Right renal pelvis (tissue), 4 donors: ENCODE measurements around the gene TPRG1. TPM values are rescaled to one million over a fixed set of nuclear protein-coding genes. Genes with fewer than 3 reads are reported as not detected.

Experiments used
- DNase-seq, 4 donors: peaks; one replicate each; pipeline ENCODE4 v3.0.0-alpha.2; 2013; ENCODE audit warnings: low read depth in 4 of 4, low spot score in 3 of 4, missing footprints in 1 of 4
- polyA plus RNA-seq, 4 donors: library from polyadenylated mRNA; unstranded; fragments of 120-200 nt; gene quantifications; one replicate each; pipeline ENCODE4 v1.2.1, GENCODE V29; 2013; ENCODE audit not compliant: insufficient read length in 4 of 4

Gene TPRG1
- polyA plus RNA-seq, 4 donors, result 0.22 to 0.79 (median 0.63) TPM

GRCh38 chr3:189222927-189223636 is 51.3 kb downstream of the TPRG1 start:
- DNase-seq, result peak in 3 of 4 donors; percentile 30 to 55 (median 54)

DNA sequence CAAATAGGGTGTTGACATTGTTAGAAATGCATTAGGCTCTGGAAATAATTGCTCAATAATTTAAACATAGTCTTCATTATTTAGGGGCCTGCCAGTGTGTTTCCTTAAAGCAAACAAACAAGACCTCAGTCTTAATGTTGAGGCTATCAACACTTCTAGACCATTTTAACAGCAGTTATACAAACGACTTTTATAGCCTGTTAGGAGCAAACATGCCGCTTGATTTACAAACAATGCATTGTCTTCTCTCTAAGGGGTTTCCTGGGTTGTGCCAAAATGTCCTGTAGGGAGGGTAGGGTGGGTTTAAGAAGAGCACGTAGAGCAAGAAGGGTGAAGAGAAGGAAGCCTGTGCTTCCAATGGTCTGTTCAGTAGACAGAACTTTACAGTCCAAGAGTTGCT is 53.7 kb downstream of the TPRG1 start:
- no peak for DNase-seq

GRCh38 chr3:189227249-189227648 is 55.5 kb downstream of the TPRG1 start:
- DNase-seq, result no peak

DNA sequence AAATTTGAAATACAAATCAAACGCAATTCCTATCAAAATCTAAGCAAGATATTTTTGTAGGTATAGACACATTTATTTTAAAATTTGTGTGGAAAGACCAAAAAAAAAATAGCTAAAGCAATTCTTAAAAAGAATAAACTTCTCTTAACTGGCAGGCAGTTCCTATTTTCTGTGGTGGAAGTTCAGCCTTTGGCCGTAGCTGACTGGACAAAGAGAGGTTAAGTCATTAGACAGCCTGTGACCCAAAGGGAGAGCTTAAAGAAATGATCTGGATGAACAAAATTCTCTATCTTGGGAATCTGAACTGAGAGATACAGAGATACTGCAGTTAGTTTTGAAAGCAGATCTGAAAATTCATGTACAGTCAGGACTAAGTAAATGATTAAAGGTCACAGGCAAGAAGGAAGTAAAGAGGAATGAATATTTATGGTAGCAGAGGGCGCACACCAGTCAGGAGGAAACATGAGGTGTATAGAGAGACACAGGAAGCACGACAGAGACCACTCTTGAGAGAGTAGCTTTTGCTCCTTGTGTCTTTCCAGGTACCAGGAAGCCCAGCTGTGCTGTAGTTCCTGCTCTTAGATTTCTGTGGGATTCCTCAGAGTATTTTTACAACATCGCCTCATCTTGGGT is 57.5 kb downstream of the TPRG1 start:
- no peak for DNase-seq

DNA sequence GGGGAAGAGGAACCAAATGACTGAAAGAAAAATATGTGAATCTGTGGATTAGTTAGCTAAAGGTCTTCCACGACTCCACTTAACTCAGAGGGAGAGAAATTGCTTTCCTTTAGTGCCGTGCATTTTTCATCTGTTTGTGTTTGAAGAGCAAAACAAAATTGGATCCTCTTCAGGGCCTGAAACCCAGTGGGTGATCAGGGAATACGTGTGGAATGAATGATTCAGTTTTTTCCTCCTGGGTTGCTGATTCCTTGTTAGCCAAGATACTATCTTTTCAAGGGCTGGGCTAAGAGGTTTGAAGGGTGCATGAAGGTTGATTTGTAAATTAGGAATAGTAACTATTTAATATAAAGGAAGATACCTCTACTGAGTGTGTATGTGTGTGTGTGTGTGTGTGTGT is 61.0 kb downstream of the TPRG1 start:
- no peak for DNase-seq

DNA sequence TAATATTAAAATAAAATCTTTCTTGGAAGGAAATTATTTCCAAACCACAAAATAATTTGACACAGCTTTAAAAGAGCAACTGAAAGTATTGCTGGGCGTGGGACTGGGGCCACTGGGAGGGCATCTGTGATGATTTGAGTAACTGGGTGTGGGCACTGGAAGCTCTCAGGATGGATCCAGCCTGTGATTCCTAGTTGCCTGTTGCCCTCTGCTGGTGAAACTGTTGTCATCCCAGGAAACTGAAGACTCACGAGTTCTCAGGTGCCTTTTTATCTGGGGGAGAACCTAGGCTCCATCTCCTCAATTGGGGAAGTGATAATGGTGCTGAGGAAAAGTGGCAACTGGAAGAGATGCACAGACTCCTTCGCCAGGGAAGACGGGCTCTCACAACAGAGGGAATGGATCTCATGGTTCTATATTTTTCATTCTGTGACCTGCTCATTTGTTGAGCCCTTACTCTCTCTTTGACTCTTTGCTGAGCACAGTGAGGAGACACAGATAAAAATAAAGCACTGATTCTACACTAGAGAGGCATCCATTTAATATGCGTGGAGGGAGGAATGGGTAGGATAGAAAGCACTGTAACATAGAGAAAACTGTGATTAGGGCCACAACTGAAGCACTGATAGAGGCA is 61.6 kb downstream of the TPRG1 start:
- peak in 3 of 4 donors; percentile 28 to 51 (median 32) for DNase-seq

GRCh38 chr3:189235214-189235613 is 63.4 kb downstream of the TPRG1 start:
- no peak for DNase-seq

- DNase-seq, result no peak
Observed at GRCh38 chr3:189236352-189236751, 64.6 kb downstream of the TPRG1 start.

DNA sequence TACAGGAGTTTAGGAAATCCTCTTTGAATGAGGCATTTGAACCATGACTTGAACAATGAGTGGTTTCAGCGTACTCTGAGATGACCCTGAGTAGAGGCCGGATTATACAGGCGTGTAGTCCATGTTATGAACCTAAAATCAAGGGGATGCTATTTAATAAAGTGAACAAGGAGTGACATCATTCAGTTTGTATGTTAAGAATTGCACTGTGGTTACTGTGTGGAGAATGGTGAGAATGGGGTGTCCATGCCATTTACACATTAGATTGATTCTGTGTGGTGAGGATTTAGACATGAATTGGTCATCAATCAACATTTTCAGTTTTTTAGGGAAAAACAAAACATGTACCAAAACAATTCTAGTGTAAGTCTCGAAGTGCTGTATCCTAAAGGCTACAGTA is 65.8 kb downstream of the TPRG1 start:
- no peak for DNase-seq

DNA sequence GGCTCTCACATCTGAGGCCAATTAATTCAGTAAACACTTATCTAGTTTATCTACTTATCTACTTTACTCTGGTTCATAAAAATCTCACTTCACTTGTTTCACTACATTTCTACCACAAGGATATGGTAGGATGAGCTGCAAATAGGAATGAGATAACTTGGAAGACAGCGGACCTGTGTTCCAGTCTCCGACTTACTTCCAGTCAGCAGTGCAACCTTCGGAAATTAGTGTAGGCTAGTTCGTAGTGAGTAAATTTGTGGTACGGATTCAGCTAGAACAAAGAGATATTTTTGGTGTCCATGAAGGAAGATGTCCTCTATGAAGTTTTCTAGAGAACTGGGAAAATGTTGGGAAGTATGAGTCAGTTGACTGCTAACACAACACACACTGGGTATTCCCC is 66.3 kb downstream of the TPRG1 start:
- DNase-seq, result no peak

GRCh38 chr3:189239616-189240015 is 67.8 kb downstream of the TPRG1 start:
- DNase-seq, result no peak

DNA sequence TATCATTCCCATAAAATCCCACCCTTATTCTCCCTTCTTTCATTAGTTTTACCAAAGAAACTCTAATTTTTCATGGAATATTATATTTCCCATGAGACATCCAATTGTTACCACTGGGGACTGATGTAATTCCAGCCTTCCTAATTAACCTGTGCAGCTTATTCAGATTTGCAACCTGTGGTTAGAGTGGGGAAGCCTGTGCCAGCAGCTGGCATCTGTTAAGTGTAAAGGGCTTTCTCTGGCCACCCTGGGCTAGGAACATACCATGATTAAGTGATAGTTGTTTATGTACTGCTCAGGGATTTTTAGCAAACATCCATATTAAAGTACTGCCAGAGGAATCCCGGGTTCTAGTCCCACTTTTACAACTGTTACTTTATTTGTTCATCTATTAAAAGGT is 78.2 kb downstream of the TPRG1 start:
- DNase-seq, result no peak

- DNase-seq, result no peak
Observed at GRCh38 chr3:189258261-189258660, 86.5 kb downstream of the TPRG1 start.

DNA sequence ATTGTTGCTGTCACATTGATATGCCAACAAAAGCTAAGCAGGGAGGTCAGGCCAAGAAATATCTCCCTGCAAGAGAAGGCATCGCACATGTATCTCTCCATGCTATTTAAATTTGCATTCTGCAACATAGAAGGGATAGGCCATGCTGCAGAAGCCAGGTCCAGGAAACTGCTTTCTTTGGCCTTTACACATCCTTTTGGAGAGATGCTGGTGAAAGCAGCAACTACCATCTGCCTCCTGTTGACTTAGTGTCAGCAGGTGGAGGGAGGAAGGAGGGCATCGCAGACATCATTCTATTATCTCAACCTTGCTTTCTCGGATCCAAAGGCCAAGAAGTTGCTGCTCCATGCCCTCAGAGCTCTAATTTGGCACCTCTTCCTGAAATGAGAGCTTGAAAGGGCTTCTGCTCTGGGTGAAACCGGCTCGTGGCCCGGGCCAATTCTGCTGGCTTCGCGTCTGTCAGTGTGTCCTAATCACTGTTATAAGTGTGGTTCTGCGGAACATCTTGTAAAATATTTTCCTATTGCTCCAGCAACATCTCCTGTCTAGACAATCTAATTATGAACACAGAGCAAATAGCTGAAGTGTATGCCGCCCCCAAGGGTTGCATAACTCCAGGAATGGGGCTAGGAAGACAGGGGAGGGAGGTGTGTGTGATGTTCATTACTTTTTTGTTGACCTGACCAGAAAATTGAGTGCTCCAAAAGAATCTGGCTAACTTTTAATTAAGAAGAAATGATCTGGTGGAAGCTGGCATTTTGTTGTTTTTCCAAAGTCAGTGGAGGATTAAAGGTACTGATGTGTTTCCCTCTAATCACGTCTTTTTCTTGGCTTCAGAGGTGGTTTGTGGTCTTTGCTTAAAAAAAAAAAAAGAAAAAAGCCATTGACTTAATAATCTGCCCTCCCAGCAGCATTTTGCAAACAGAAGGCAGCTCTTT is 89.1 kb downstream of the TPRG1 start:
- peak in 2 of 4 donors; percentile 12 to 34 for DNase-seq

DNA sequence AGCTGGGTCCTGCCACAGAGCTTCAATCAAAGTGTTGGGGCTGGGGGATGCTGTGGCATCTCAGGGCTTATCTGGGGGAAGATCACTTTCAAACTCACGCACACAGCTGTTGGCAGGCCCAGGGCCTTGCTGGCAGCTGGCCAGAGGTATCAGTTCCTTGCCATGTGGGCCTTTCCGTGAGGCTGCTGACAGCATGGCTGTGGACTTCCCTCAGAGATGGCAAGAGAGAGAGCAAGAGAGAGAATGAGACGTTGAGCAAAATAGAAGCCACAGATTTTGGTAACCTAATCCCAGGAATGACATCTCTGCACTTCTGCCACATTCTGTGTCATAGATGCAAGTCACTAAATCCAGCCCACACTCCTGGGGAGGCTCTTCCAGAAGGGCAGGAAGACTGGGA is 91.0 kb downstream of the TPRG1 start:
- no peak for DNase-seq

GRCh38 chr3:189267981-189268613 is 96.3 kb downstream of the TPRG1 start:
- DNase-seq, result no peak

DNA sequence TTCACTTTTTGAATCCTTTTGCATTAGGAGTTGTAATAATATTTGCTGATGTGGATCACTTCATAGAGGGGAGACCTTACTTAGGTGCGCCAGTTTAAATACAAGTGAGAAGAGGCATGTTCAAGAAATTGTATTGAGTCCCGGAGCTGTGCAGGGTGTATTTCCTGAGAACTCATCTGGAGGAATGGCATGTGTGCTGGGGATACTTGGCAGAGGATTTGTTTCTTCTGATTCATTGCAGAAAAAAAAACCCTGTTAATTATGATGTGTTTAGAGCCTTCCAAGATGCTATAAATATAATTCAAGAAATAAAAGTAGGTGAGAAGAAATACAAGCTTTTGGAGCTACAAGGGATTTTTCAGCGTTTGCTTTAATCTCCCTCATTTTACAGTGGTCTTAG is 97.6 kb downstream of the TPRG1 start:
- no peak for DNase-seq

- DNase-seq, result peak in 2 of 4 donors; percentile 8 to 23
Observed at GRCh38 chr3:189270248-189270832, 98.6 kb downstream of the TPRG1 start.

- DNase-seq, result peak in 1 of 4 donors; percentile 24
Observed at GRCh38 chr3:189272500-189273119, 100.8 kb downstream of the TPRG1 start.
